ENCODE measurements around the gene SUGP1.

DNA sequence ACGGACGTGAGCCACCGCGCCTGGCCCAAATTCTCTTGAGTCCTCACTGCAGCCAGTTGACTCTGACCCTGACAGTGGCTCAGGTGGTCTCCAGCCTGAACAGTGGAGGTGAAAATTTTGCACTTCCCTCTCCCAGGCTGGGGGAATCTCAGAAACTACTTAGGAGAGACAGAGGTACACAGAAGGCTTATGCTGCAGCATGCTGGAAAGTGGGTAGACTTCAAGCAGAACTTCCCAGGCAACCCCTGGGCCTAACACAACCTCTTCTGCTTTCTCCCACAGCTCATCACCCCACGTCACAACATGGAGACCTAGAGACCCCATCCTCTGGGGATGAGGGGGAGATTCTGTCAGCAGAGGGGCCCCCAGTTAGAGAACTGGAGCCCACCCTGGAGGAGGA is 94.1 kb downstream of the SUGP1 start:
- TF ChIP-seq, protein P1, sequence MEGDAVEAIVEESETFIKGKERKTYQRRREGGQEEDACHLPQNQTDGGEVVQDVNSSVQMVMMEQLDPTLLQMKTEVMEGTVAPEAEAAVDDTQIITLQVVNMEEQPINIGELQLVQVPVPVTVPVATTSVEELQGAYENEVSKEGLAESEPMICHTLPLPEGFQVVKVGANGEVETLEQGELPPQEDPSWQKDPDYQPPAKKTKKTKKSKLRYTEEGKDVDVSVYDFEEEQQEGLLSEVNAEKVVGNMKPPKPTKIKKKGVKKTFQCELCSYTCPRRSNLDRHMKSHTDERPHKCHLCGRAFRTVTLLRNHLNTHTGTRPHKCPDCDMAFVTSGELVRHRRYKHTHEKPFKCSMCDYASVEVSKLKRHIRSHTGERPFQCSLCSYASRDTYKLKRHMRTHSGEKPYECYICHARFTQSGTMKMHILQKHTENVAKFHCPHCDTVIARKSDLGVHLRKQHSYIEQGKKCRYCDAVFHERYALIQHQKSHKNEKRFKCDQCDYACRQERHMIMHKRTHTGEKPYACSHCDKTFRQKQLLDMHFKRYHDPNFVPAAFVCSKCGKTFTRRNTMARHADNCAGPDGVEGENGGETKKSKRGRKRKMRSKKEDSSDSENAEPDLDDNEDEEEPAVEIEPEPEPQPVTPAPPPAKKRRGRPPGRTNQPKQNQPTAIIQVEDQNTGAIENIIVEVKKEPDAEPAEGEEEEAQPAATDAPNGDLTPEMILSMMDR (IDR thresholded peaks at IDR 0.05): no peak
- no peak for TF ChIP-seq POLR2A (IDR thresholded peaks at IDR 0.05)
- no peak for TF ChIP-seq POLR2AphosphoS5 (IDR thresholded peaks at IDR 0.05)
